Stimulated activated naive CD8-positive, alpha-beta T cell treated with anti-CD3 and anti-CD28 coated beads, Interleukin-15, amount 100 ng/mL, for 72 hours (primary cell): ENCODE results near the gene MAP3K2.
A peak's percentile ranks its signal among the peaks of the same experiment; 100 is the strongest.

ENCODE experiments used
- ATAC-seq: fragments of 150-1000 bp; cut with Tn5 transposase; 2 replicates; pipeline ENCODE4 v1.10.0; 2021; ENCODE audit warnings: mild to moderate bottlenecking, moderate library complexity
- DNase-seq, 2 donors: peaks; one replicate each; pipeline ENCODE4 v3.0.0; 2021 to 2022
- H3K27ac Mint-ChIP-seq, 2 donors: one replicate each; pipeline ENCODE4 v1.8.0; 2022; ENCODE audit warnings: mild to moderate bottlenecking in 2 of 2, mixed read lengths in 2 of 2, moderate library complexity in 2 of 2
- H3K27me3 Mint-ChIP-seq: one replicate; pipeline ENCODE4 v1.8.0; 2022; ENCODE audit warnings: mixed read lengths
- H3K4me1 Mint-ChIP-seq: one replicate; pipeline ENCODE4 v1.8.0; 2022; ENCODE audit warnings: mild to moderate bottlenecking, mixed read lengths
- H3K4me3 Mint-ChIP-seq, 2 donors: one replicate each; pipeline ENCODE4 v1.8.0; 2022; ENCODE audit warnings: mild to moderate bottlenecking in 2 of 2, mixed read lengths in 2 of 2, moderate library complexity in 1 of 2
- H3K9me3 Mint-ChIP-seq, 2 donors: one replicate each; pipeline ENCODE4 v1.8.0; 2022; ENCODE audit warnings: mixed read lengths in 2 of 2

Gene MAP3K2

GRCh38 chr2:127403460-127403859 is 15.7 kb upstream of the MAP3K2 start:
- DNase-seq (no peak), ATAC-seq (no peak)
- no peaks in the 10 kb centered on the region for H3K9me3 Mint-ChIP-seq
- no peak overlapping the region for H3K27ac Mint-ChIP-seq
- peaks cover 21% of the 10 kb centered on the region for H3K27me3 Mint-ChIP-seq
- no peak overlapping the region for H3K4me3 Mint-ChIP-seq
- peaks cover 21% of the 10 kb centered on the region for H3K4me1 Mint-ChIP-seq

- Mint-ChIP-seq H3K4me1 (peaks cover 24% of the 10 kb centered on the region), H3K27me3 (peaks cover 31% of the 10 kb centered on the region), H3K27ac (no peak overlapping the region), H3K4me3 (no peak overlapping the region), H3K9me3 (no peaks in the 10 kb centered on the region)
- DNase-seq (no peak), ATAC-seq (peak; percentile 58)
These were observed 14.3 kb upstream of the MAP3K2 start for GRCh38 chr2:127401757-127402695.

DNA sequence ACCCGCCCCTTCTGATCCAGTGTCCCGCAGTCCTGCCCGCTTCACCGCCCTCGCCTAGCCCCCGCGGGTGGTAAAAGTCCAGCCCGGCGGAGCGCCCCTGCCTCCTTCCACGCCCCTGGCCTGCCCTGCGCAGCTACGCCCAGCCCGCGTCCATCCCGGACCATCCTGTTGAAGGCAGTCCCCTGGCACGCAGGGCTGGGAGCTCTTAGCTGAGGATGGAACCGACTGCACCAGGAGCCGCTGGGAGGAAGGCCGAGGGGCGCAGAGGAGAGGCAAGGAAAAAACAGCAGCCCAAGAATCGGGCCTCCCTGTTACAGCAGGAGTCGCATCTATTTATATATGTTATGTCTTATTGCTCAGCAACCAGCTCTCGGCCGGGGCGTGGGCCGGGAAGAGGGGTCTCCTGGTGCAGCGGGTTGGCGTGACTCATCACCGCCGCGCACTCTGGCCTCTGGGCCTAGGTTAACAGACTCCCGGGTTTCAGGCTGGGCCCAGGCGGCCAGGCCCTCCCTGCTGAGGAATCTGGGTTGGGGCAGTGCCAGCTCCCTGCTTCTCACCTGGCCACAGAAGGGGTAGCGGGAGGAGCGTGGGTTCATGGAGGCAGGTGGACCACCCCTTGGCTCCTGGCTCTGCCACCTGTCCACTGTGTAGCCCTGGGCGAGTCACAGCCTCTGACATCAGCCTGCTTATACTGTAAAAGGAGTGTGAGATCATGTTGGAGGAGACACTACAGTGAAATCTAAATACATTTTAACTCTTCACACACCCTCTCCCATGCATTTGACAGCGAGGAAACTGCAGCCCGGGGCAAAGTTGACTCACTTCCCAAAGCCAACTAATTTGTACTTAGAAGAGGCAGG is 13.4 kb upstream of the MAP3K2 start:
- peak; percentile 41 for ATAC-seq
- H3K27ac Mint-ChIP-seq = no peak overlapping the region
- H3K27me3 Mint-ChIP-seq = peaks cover 31% of the 10 kb centered on the region
- H3K9me3 Mint-ChIP-seq = no peaks in the 10 kb centered on the region
- H3K4me3 Mint-ChIP-seq = no peak overlapping the region
- no peak for DNase-seq
- H3K4me1 Mint-ChIP-seq = peaks cover 24% of the 10 kb centered on the region

DNA sequence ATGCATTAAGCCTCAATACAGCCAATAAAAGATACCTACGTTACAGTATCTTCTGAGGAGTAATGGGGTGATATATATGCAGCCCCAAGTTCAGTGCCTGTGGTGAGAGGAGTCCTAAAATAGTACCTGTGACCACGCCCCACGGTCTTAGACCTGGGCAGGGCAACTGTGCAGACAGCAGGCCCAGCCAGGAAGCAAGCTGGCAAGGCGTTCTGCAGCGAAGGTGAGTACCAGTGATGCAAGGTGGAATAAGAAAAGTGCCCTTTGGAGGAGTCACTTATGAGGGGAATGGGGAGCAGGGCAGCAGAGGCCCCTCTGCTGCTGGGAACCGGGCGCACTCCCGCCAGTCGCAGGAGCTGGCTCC is 12.7 kb upstream of the MAP3K2 start:
- H3K27ac Mint-ChIP-seq = no peak overlapping the region
- H3K4me1 Mint-ChIP-seq = peaks cover 24% of the 10 kb centered on the region
- H3K4me3 Mint-ChIP-seq = no peak overlapping the region
- no peaks in the 10 kb centered on the region for H3K9me3 Mint-ChIP-seq
- DNase-seq = no peak
- H3K27me3 Mint-ChIP-seq = peaks cover 25% of the 10 kb centered on the region
- ATAC-seq = no peak

DNA sequence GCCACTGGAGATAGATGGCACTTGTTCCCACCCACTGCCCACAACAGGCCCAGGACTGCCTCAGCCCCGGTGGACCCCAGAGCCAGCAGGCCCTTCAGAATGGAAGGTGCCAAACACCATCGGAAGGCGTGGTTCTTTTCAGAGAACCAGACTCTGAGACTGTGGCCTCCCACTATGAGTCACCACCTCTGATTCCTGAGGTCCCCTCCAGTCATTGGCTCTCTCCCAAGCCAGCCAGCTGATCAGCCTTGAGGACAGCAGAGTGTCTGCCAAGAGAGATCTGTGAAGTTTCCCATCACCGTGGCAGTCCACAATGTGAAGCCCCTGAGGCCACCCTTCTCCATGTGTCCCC is 10.4 kb upstream of the MAP3K2 start:
- peak; percentile 93 for ATAC-seq
- peaks cover 30% of the 10 kb centered on the region for H3K4me1 Mint-ChIP-seq
- H3K4me3 Mint-ChIP-seq = no peak overlapping the region
- no peaks in the 10 kb centered on the region for H3K9me3 Mint-ChIP-seq
- DNase-seq = peak in 1 of 2 donors; percentile 60
- no peak overlapping the region for H3K27ac Mint-ChIP-seq
- H3K27me3 Mint-ChIP-seq = peaks cover 10% of the 10 kb centered on the region

DNA sequence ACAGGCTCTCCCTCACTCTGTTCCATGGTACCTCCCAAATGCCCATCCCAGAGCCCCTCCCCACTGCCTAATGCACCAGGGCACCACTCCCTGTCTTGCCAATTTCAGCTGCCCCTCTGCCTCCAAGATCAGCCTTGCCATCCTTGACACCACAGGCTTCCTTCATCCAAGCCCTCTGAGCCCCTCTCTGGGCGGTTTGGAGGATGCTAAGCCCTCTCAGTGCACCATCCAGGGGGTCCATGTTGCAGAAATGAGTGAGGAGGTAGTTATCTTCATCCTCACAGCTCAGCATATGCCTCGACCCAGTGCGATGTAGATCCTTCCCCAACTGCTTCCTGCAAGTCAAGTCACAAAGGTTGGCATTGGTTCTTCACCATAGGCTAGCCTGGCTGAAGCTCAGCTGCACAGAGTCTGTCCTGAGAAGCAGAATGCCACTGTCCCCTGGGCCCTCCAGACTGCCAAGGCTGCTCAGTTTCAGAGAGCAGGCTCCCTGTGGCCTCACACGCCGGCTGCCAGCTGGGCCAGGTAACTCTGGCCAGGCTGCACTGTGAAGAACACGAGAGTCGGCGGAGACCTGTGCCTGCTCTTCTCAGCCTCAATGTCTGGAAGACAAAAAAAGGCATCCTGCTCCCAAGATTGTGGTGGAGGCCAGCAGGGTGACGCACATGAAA is 9.9 kb upstream of the MAP3K2 start:
- Mint-ChIP-seq H3K27ac (no peak overlapping the region), H3K9me3 (peaks cover under 1 to 2% of the 10 kb centered on the region in 2 donors), H3K4me1 (peaks cover 35% of the 10 kb centered on the region), H3K27me3 (peaks cover 10% of the 10 kb centered on the region), H3K4me3 (no peak overlapping the region)
- ATAC-seq = peak; percentile 5
- DNase-seq = no peak

- H3K27ac Mint-ChIP-seq = no peak overlapping the region
- DNase-seq (no peak), ATAC-seq (no peak)
- H3K4me1 Mint-ChIP-seq = peaks cover 50% of the 10 kb centered on the region
- peaks cover 7 to 14% of the 10 kb centered on the region in 2 donors for H3K9me3 Mint-ChIP-seq
- no peak overlapping the region for H3K4me3 Mint-ChIP-seq
- peaks cover 10% of the 10 kb centered on the region for H3K27me3 Mint-ChIP-seq
These were observed 6.7 kb upstream of the MAP3K2 start for GRCh38 chr2:127394492-127394891.

- DNase-seq (no peak), ATAC-seq (no peak)
- Mint-ChIP-seq H3K27ac (no peak overlapping the region), H3K27me3 (peaks cover 9% of the 10 kb centered on the region), H3K4me3 (no peak overlapping the region), H3K4me1 (peaks cover 58% of the 10 kb centered on the region), H3K9me3 (peaks cover 7 to 14% of the 10 kb centered on the region in 2 donors)
These were observed 5.2 kb upstream of the MAP3K2 start for GRCh38 chr2:127392828-127393578.

- H3K4me1 Mint-ChIP-seq = peaks cover 51% of the 10 kb centered on the region
- DNase-seq (no peak), ATAC-seq (no peak)
- H3K9me3 Mint-ChIP-seq = peaks cover 7 to 14% of the 10 kb centered on the region in 2 donors
- no peak overlapping the region for H3K4me3 Mint-ChIP-seq
- peak overlapping the region in 1 of 2 donors; percentile 66 for H3K27ac Mint-ChIP-seq
- peaks cover 2% of the 10 kb centered on the region for H3K27me3 Mint-ChIP-seq
These were observed 4.5 kb upstream of the MAP3K2 start for GRCh38 chr2:127392133-127392827.

DNA sequence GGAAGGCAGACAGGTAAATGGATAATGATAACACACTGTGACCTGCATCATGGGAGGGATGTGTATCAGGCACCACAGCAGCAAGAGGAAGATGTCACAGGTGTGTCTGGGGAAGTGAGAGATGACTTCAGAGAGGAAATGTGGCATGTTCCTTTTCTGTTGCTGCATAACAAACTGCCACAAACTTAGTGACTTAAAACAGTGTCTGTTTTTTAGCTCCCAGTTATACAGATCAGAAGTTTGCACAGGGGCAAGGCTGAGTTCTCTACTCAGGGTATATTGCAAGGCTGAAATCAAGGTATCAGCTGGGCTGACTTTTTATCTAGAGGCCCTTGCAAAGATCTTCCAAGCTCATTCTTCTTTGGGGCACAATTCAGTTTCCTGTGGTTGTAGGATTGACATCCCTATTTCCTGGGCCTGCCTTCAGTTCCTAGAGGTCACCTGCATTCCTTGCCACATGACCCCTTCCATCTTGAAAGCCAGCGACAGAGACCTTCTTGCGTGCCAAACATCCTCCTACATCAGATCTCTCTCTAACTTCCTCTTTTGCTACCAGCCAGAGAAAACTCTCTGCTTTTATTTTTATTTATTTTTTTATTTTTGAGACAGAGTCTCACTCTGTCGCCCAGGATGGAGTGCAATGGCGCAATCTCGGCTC is 2.1 kb upstream of the MAP3K2 start:
- ATAC-seq = no peak
- H3K4me1 Mint-ChIP-seq = peaks cover 73% of the 10 kb centered on the region
- peaks cover 7 to 14% of the 10 kb centered on the region in 2 donors for H3K9me3 Mint-ChIP-seq
- H3K27ac Mint-ChIP-seq = peak overlapping the region; percentile 56 to 93
- H3K4me3 Mint-ChIP-seq = peak overlapping the region in 1 of 2 donors; percentile 48
- H3K27me3 Mint-ChIP-seq = no peaks in the 10 kb centered on the region
- DNase-seq = no peak

GRCh38 chr2:127388423-127389164 is 819 bp upstream of the MAP3K2 start:
- no peak for DNase-seq
- peaks cover 80% of the 10 kb centered on the region for H3K4me1 Mint-ChIP-seq
- no peaks in the 10 kb centered on the region for H3K27me3 Mint-ChIP-seq
- peak overlapping the region; percentile 97 to 99 for H3K27ac Mint-ChIP-seq
- H3K4me3 Mint-ChIP-seq = peak overlapping the region; percentile 88 to 95
- H3K9me3 Mint-ChIP-seq = peaks cover 7 to 14% of the 10 kb centered on the region in 2 donors
- ATAC-seq = peak; percentile 70

GRCh38 chr2:127386764-127387654 is 766 bp downstream of the MAP3K2 start:
- peaks cover 79% of the 10 kb centered on the region for H3K4me1 Mint-ChIP-seq
- H3K27ac Mint-ChIP-seq = peak overlapping the region; percentile 79 to 97
- peak overlapping the region; percentile 87 to 97 for H3K4me3 Mint-ChIP-seq
- DNase-seq = peak; percentile 78 to 82
- ATAC-seq = peak; percentile 83
- H3K27me3 Mint-ChIP-seq = no peaks in the 10 kb centered on the region
- peaks cover 0 to 6% of the 10 kb centered on the region in 2 donors for H3K9me3 Mint-ChIP-seq

DNA sequence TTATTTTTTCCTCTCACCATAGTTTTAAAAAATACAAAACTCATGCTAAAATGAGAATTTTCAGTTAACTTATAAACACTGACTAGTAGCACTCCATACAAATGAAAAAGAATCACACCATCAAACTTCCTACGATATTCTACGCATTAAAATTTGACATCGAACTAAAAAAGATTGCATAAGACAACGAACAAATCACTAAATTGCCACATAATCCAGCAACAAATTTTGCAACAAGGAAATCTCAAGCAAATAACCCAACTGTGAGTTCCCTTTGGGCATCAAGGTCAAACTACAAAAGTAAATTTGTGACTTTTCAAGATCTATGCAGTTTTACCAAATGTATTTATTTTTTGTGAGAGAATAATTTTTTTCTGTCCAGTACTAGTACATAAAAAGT is 1.5 kb downstream of the MAP3K2 start:
- Mint-ChIP-seq H3K4me1 (peaks cover 81% of the 10 kb centered on the region), H3K27me3 (no peaks in the 10 kb centered on the region), H3K27ac (no peak overlapping the region), H3K9me3 (peaks cover 0 to 6% of the 10 kb centered on the region in 2 donors), H3K4me3 (peak overlapping the region; percentile 87 to 97)
- DNase-seq = no peak
- ATAC-seq = no peak
